Prostate gland (tissue), 2 donors: ENCODE measurements around the gene GAREM1. TPM values are rescaled to one million over a fixed set of nuclear protein-coding genes. Genes with fewer than 3 reads are reported as not detected.
A peak's percentile ranks its signal among the peaks of the same experiment; 100 is the strongest.
"Not testable (repeated sequence)": the region's sequence is repeated elsewhere in the genome, so short reads cannot be mapped to it uniquely, and the experiment has no call there.

Source experiments
- DNase-seq: peaks from one replicate; pipeline ENCODE4 v3.0.0-alpha.2; 2019; ENCODE audit warnings: low spot score
- H3K27ac ChIP-seq, 2 donors: fragments of 200-600 bp; sonication (generic); 2 replicates each; pipeline ENCODE4 v1.5.1; 2017 to 2019
- H3K27me3 ChIP-seq: fragments of 200-600 bp; sonication (generic); replicated peaks from 2 replicates; pipeline ENCODE4 v1.5.1; 2019; ENCODE audit not compliant: insufficient read depth
- H3K36me3 ChIP-seq, 2 donors: fragments of 200-600 bp; sonication (generic); 1 replicate in 1 of 2; 2 replicates in 1 of 2; pipeline versions ENCODE4 v1.5.1 to v1.8.1; 2017 to 2019
- H3K4me1 ChIP-seq: fragments of 200-600 bp; sonication (generic); replicated peaks from 2 replicates; pipeline ENCODE4 v1.5.1; 2019
- H3K4me3 ChIP-seq, 2 donors: fragments of 200-600 bp; sonication (generic); 2 replicates each; pipeline ENCODE4 v1.5.1; 2017 to 2019
- H3K9me3 ChIP-seq: fragments of 200-600 bp; sonication (generic); 2 replicates; pipeline ENCODE4 v1.5.1; 2017
- CTCF ChIP-seq, 4 experiments: fragments of 200-600 bp in 2 of 4; fragments of 450-650 bp in 2 of 4; sonication (generic) in 2 of 4; IDR thresholded peaks; 1 replicate in 3 of 4; 2 replicates in 1 of 4; pipeline ENCODE4 v1.5.1; 2016 to 2019; ENCODE audit warnings: antibody characterized with exemption in 4 of 4, mild to moderate bottlenecking in 2 of 4, moderate library complexity in 2 of 4
- POLR2A ChIP-seq: fragments of 450-650 bp; IDR thresholded peaks from one replicate; pipeline ENCODE4 v1.6.1; 2016; ENCODE audit warnings: antibody characterized with exemption, mild to moderate bottlenecking
- POLR2AphosphoS5 ChIP-seq: sonication (generic); formaldehyde crosslinking; IDR thresholded peaks from one replicate; pipeline ENCODE4 v1.6.1; 2017; ENCODE audit warnings: antibody characterized with exemption
- WGBS: methylation state at CpG from one replicate; pipeline ENCODE4 v1.1.5; 2018; 5-methylcytosine and 5-hydroxymethylcytosine counted together
- intact Hi-C: fragments of 100-400 bp; cut with DNase I; formaldehyde crosslinking; loops from one replicate; pipeline ENCODE4 v1.14.2; 2022
- total RNA-seq, 2 donors: library from RNA; depleted of rRNA; stranded (reverse); fragments of >200 nt; gene quantifications; one replicate each; pipeline ENCODE4 v1.1.0, GENCODE V29; 2016

The GAREM1 gene
- 10 to 100 TPM in 1 of 2 donors, 1 to 10 TPM in 1; 9.5 to 14.9 TPM for total RNA-seq

GRCh38 chr18:32470714-32471633, at the start of gene GAREM1:
Gene GAREM1, minus strand, starts transcription at chr18:32470882. Its CDS starts 454 bp downstream, at chr18:32470428.
- intact Hi-C loops = loop anchor here (2.0 to 5.0 kb wide), 3 partner anchors 139 to 314 kb away; no protein-coding TSS in a partner anchor
- DNase-seq = peak; percentile 96
- no peaks in the 10 kb centered on the region for H3K36me3 ChIP-seq
- H3K27me3 ChIP-seq = no peaks in the 10 kb centered on the region
- H3K27ac ChIP-seq = peak within 1 kb of the TSS; percentile 74 to 76
- TF ChIP-seq POLR2A (peak; percentile 95), CTCF (IDR thresholded peaks at IDR 0.05) (peak; percentile 44 to 96 (median 68)), POLR2AphosphoS5 (peak; percentile 87)
- WGBS = 2% methylated on average over 81 of the region's 82 CpGs
- no peaks in the 10 kb centered on the region for H3K9me3 ChIP-seq
- H3K4me1 ChIP-seq = no peaks in the 10 kb centered on the region
- peak within 1 kb of the TSS; percentile 68 to 69 for H3K4me3 ChIP-seq

- WGBS = 92% methylated on average over 7 of the region's 7 CpGs
- Histone ChIP-seq H3K36me3 (no peaks in the 10 kb centered on the region), H3K27ac (no peak overlapping the region), H3K27me3 (no peaks in the 10 kb centered on the region), H3K4me1 (no peaks in the 10 kb centered on the region), H3K4me3 (no peak overlapping the region), H3K9me3 (no peaks in the 10 kb centered on the region)
- no peak for TF ChIP-seq POLR2A
- no peak for TF ChIP-seq POLR2AphosphoS5
- no peak for TF ChIP-seq CTCF (IDR thresholded peaks at IDR 0.05)
- DNase-seq = no peak
- intact Hi-C loops = no loop called here
Measured at GRCh38 chr18:32511147-32511546, 40.5 kb upstream of the GAREM1 start.

GRCh38 chr18:32509111-32509510, 38.4 kb upstream of the GAREM1 start:
- Histone ChIP-seq H3K36me3 (no peaks in the 10 kb centered on the region), H3K9me3 (no peaks in the 10 kb centered on the region), H3K27me3 (no peaks in the 10 kb centered on the region), H3K4me3 (no peak overlapping the region), H3K27ac (no peak overlapping the region), H3K4me1 (no peaks in the 10 kb centered on the region)
- 73% methylated on average over 3 of the region's 3 CpGs for WGBS
- no peak for DNase-seq
- TF ChIP-seq CTCF (IDR thresholded peaks at IDR 0.05) (no peak), POLR2A (no peak), POLR2AphosphoS5 (no peak)
- intact Hi-C loops = no loop called here

GRCh38 chr18:32507093-32507492, 36.4 kb upstream of the GAREM1 start:
- H3K27me3 ChIP-seq = no peaks in the 10 kb centered on the region
- intact Hi-C loops = no loop called here
- TF ChIP-seq POLR2AphosphoS5 (no peak), CTCF (IDR thresholded peaks at IDR 0.05) (no peak), POLR2A (no peak)
- H3K4me3 ChIP-seq = no peak overlapping the region
- no peaks in the 10 kb centered on the region for H3K36me3 ChIP-seq
- no peak overlapping the region for H3K27ac ChIP-seq
- DNase-seq = no peak
- no peaks in the 10 kb centered on the region for H3K4me1 ChIP-seq
- no peaks in the 10 kb centered on the region for H3K9me3 ChIP-seq
- 77% methylated on average over 1 of the region's 1 CpG for WGBS

GRCh38 chr18:32502014-32502413, 31.3 kb upstream of the GAREM1 start:
- intact Hi-C loops = no loop called here
- 83% methylated on average over 4 of the region's 4 CpGs for WGBS
- Histone ChIP-seq H3K4me1 (no peaks in the 10 kb centered on the region), H3K27ac (no peak overlapping the region), H3K4me3 (no peak overlapping the region), H3K36me3 (no peaks in the 10 kb centered on the region), H3K27me3 (no peaks in the 10 kb centered on the region), H3K9me3 (no peaks in the 10 kb centered on the region)
- no peak for DNase-seq
- no peak for TF ChIP-seq POLR2AphosphoS5
- TF ChIP-seq POLR2A = no peak
- no peak for TF ChIP-seq CTCF (IDR thresholded peaks at IDR 0.05)

GRCh38 chr18:32501242-32501641, 30.6 kb upstream of the GAREM1 start:
- H3K36me3 ChIP-seq, H3K4me1 ChIP-seq, H3K27me3 ChIP-seq, H3K27ac ChIP-seq, intact Hi-C loops, DNase-seq, H3K9me3 ChIP-seq, H3K4me3 ChIP-seq: not testable (repeated sequence)
- 90% methylated on average over 2 of the region's 2 CpGs for WGBS
